HG03460 (cell line): ENCODE results near the gene FBLN1.

Source experiments
- ATAC-seq: cut with Tn5 transposase; IDR thresholded peaks from one replicate; pipeline ENCODE4 v1.9.1; 2021; ENCODE audit not compliant: unreplicated experiment

FBLN1 gene

DNA sequence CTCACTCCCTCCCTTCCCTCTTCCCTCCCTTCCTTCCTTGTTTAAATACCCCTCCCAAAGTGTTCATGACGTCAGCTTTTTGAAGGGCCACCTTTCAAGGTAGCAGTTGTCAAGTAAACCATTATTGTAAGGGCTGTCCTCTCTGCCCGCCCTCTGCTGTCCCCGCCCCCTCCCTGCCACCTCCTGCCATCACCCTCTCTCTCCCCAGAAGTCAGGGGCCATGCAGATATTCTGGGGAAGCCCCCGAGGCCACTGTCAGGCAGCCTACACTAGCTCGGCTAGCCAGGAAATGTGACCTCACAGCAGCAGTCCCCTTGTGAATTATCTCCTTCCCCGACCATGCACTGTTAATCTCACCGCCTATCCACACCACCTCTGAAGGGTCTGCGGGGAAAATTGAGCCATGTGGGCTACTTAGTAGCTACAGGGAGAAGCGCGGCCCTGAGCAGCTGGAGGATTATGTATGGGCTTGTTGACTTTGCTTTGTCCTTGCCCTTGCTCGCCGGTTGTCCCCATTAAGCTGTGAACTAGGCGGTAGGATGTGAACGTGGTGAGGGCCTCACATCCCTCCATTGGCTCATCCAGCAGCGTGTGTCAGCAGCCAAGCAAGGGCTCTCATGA lies 126.9 kb downstream of the FBLN1 start:
- ATAC-seq, result no peak

DNA sequence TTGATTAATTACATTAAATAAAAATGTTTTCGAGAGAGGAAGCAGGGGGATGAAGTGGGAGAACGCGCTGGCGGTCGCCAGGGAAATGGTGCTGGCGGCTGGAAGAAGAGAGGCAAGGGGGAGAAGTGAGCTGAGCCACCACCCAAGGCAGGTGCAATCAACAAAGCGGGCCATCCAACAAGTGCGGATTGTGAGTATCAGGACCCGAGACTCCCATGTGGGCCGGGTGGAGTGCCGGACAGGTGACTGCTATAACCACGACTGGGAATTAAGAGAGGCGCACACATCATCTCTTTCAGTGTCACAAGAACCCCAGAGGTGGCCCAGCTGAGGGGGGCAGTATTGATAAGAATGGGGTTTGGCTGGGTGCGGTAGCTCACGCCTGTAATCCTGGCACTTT lies 127.8 kb downstream of the FBLN1 start:
- no peak for ATAC-seq

DNA sequence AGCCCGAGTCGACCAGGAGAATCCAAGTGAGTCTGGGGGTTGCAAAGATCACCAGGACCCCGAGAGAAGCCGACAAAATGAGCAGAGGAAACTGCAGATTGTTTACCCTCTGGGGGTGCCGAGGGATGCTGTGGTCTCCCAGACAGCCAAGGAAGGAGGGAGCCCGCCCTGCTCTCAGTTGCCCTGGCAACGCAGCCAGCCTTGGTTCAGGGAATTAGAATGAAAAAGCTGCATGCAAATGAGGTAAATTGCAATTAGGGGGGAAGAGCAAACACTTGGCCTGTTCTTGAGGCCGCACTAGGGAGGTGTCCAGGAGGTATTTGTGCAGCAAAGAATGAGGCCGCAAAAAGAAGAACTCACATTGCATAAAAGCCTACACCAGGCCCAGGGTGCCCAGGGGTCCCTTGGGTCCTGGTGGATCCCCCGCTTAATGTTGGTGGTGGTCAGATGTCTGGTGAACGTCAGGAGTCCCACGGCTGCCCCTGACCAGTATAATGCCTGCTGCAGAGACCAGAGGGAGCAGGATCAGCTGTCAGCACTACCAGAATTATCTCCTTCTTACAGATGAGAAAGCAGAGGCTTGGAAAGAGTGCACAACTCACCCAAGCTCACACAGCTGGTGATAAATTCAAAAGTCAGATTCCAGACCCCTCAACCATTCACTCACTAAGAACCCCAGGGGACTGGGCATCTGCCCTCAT lies 128.6 kb downstream of the FBLN1 start:
- no peak for ATAC-seq

DNA sequence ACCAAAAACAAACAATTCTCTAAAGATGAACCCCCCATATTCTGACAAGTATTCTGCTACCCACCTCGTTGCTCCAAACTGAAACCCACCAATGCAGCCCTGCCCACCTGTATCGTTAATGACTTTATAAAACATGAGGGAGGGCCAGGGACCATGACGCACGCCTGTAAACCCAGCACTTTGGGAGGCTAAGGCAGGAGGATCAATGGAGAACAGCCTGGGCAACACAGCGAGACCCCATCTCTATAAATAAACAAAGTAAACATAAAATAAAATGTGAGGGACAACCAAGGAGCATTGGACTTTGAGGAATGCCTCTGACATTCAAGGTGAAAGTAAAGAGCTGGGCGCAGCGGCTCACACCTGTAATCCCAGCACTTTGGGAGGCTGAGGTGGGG lies 129.2 kb downstream of the FBLN1 start:
- ATAC-seq, result no peak

DNA sequence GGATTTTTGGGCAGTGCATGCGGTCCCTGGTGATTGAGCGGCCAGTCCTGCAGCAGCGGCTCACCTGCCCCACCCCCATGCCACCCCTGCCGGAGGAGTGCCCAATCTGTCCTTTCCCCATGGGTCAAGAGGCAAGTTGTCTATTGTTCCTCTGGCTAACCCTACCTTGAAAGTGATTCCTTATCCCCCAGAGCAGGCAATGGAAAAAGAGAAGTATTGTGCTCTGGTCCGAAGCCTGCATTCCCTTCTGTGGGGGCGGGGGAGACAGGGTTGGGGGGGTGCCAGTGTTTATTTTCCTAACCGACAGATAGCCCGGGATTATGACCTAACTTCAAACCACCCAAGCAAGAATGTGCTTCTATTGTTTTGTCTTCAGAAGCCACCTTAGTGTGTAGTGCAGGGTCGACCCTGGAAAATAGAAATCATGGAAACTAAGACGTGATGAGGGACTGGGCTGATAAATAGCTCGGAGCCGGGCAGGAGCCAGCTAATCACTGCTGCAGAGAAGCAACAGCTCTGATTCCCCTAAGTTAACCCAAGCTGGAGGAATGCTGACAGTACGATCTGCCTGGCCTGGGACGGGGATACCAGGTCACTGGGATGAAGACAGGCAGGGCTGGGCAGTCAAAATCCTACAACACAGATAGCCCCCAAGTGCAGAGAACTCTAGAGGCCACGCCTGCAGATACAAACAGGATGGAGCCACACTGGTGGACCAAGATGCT lies 130.3 kb downstream of the FBLN1 start:
- no peak for ATAC-seq

DNA sequence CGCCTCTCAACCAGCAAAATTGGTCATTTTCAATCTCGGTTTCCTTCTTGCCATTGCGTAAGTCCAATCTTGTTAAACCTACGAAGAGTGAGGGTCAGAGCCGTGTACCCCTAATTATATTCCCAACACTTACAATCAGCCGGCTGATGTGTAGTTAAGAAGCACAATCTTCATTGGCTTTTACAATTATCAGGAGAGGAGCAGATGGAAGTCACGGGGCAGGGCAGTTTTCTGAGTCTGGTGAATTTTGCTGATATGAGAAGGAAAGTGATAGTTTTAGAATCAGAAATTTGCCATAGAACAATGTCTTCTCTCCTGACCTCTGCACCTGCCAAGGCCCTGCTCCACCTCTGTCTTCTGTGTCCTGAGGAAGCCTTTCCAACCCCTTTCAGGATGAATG lies 134.0 kb downstream of the FBLN1 start:
- ATAC-seq, result no peak

DNA sequence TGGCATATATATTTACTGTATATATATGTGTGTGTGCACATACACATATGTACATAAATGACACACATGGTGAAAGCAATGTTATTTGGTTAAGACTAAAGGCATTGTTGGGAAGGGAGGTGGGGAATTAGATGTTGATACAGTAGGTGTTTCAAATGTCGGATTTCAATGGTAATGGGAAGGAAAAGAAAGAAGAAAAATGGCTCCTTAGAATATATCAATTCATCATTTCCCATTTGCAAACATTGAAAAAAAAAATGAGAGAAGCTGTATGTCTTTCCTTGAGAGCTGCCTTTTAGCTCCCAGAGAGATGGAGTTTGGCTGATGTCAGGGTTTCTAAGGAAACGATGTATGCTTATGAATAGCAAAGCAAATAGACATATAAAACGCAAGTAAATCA lies 135.5 kb downstream of the FBLN1 start:
- ATAC-seq, result no peak

DNA sequence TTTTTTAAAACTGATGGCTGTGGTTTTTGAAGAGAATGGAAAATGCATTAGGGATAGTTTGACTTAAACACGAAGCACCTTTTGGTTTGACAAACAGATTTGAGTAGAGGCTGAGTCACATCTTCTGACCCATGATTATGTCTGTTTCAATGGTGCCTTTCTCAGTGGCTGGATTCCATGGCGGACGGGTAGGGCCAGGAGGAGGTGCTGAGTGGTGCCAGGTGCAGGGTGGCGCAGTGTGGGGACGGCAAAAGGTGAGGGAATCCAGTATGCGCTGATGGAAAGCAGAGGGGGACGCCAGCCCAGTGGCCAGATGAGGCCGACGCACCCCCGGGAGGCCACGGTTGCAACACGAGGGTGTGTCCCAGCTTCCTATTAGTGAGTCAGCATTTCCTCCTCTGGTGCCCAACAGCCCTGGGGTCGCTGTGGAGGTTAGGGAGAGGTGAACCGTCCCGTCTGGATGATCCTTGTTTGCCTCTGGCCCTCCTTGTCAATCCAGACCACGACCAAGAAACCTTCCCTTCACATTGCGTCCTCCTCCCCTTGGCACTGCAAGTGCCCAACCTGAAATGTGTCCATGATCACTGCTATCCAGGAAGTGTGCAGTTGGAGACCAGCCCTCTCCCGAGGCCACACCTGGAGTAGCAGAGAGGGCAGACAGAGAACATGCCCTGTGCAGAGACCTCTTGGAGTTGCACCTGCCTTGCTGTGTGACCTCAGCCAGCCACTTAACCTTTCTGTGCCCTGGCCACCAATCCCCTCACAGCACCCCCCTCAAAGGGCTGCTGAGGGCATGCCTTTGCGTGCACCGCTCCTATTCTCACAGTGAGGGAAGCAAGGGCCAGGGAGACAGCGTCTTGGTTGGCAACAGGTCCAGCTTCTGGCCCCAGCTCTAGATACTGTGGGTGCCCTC lies 136.4 kb downstream of the FBLN1 start:
- no peak for ATAC-seq

DNA sequence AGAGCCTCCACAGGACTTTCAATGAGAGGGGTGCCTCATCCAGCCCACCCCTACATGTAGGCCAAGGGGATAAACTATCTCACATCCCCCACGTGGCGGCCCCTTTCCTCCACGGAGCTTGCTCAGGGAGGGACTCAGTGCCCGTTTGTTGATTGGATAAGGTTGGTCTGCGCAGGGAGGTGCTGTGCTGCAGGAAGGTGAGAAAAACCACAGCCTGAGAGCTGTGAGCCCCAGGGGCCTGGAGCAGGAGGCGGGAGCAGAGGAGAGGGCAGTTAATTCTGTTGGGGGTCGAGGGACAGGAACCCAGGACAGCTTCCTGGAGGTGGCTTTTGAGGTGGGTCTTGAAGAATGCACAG lies 137.0 kb downstream of the FBLN1 start:
- no peak for ATAC-seq

DNA sequence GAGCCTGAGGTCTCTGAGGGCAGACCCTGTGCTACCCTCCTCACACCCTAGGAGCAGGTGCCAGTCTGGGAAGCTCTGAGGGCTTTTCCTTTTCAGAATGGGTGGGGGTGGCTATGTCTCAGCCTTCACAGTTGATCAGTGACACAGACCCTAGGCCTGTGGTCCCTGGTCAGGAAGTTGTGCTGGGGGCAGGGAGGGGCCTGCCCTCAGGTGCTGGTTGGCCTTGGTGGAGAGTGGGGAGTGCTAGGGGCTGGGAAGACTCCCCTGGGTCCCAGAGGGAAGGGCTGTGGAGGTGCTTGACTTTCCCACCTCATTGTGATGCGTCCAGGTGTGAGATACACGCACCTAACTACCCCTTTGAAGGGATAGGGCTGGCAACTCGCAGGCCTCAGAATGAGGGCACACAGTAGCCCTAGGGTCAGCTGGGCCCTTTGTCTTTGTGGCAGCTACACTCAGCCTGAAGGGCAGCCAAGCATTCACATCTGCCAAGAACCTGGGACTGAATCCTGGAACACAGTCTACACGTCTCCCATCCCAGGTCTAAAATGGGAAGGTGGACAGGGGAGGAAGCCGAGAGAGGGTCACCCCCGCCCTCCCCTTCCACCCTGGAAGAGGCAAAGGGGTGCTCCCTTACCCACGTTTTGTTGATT lies 137.7 kb downstream of the FBLN1 start:
- no peak for ATAC-seq

DNA sequence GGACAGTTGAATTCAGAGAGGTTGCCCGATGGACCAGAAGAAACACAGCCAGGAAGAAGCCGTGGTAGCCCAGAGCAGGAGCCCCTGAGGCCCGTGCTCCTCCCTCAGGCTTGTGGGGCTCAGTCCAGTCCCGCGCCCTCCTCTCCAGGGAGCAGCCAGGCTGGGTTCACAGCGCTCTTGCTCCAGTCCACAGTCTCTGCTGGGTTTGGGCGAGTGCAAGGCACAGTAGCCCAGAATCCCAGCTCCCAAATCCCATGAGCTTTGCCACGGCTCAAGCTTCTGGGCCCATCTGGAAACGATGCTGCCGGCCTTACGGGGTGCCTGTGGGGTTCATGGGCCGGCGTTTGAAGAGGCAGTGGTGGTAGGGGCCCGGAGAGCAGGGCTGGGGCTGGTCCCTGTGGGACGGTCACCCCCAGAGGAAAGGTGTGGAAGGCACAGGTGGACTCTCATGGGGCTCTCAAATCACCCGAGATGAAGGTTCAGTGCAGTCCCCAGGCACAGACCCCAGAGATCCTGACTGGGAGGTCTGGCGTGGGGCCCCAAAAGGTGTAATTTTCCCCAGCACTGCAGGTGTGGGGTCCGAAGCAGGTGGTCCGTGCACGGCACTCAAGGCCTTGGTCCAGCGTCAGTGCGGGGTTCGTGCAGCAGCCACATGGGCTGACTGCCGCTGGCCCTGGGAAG lies 138.4 kb downstream of the FBLN1 start:
- ATAC-seq, result no peak

DNA sequence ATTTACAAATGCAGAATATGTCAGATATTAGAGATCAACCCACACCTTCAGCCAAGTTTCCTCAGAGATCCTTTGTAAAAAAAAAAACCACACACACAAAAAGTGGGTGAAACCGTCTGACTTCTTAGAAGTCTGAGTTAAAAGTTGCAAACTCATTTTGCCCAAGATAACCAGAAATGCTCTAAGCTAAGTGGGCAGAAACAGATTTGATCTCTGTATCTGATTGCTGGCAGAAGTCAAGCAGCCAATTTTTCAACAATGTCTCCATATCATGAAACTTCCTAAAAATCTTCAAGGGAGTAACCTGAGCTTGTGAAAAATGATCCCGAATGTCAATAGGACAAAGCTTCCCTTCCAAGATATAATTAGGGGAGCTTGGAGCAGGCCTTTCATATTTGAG lies 140.3 kb downstream of the FBLN1 start:
- no peak for ATAC-seq

DNA sequence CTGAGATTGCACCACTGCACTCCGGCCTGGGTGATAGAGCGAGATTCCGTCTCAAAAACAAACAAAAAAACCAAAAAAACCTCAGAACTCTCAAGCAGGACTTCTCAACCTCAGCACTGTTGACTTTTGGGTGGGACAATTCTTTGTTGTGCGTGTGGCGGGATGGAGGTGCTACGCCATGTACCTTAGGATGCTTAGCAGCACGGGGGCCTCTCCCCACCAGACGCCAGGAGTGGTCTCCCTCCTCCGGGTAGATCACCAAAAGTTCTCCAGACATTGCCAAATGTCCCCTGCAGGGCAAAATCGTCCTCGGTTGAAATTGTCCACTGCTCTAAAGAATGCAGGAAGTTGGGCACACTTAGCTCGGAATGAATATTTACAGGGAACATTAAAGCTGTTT lies 142.0 kb downstream of the FBLN1 start:
- ATAC-seq, result no peak

DNA sequence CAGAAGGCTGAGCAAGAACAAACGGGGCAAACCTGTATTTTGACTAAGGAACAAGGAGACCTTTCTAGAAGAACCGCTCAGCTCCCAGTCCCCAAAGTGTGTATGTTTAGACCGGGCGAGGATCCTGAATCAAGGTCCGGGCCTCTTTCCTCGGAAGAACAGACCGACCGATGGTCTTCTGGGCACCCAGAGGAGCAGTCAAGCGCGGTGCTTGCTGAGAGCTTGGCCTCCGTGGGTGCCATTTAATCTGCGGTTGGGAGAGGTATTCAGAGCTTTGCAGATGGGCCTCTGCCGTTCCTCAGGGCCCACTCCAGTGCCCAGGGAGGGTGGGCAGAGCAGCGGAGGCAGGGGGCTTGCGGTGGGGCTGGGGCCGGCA lies 142.5 kb downstream of the FBLN1 start:
- no peak for ATAC-seq

DNA sequence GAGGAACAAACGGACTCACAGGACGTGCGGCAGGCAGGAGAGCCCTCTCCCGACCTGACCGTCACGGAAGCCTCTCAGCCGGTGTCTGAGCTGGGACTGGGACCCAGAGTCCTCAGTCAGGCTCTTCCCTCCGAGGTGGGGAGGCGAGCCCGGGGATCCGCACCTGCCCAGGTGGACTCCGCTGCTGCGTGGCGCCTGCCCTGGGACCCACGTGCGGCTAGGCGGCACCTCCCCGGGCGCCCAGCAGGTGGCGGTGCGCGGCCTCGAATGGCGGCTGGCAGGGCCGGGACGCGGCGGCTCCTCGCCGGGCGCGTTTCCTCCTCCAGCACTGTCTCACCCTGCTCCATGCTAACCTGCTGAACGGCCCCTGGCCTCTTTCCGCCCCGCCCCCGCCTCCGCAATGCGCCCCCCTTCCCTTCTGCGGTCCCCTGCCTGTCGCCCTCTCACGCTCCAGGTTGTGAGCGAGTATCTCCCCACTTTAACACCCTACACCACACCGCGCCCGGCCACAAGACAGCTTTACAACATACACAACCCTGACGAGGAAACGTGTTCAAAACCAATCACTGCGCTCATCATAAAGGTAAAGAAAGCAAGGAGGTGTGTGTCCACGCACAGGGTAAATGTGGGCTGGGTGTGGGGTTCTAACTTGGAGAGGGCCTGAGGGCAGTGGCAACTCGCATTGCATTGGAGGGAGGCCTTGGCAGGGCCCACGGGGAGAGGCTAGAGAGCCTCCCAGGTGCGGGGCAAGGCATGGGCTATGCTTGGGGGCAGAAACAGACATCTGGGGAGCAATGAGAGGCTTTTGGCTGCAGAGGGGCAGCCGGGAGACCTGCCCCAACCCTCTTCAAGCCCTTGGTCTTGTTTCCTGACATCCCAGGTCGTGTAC lies 143.1 kb downstream of the FBLN1 start:
- no peak for ATAC-seq

DNA sequence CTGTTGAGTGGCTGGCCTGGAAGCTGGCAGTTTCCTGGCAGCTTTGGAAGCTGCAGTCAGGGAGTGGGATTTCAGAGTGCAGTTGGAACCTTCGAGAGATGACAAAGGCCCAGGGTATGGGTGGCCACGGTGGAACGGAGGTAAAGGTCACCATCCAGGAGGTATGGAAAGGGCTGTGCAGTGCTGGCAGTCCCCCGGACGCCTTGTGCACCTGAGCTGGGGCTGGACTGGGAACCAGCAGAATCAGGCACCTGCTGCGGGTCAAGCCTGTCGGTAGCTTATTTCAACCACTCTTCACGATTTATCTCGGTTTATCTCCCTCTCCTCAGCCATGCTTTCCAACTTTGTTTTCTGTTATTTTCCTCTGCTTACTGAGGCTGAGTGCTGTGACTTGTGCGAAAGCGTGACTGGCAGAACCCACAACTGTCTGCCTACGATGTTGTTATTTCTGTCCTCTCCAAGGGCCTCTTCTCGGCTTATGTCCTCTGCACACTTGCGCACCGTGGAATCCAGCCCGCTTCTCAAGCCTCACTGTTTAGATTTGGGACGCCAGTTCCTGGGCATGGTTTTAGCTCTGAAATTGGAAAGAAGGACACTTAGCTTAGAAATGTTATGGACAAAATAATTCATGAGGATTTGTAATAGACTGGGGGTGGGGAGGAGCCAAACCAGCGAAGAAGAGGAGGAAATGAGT lies 145.0 kb downstream of the FBLN1 start:
- ATAC-seq, result no peak

DNA sequence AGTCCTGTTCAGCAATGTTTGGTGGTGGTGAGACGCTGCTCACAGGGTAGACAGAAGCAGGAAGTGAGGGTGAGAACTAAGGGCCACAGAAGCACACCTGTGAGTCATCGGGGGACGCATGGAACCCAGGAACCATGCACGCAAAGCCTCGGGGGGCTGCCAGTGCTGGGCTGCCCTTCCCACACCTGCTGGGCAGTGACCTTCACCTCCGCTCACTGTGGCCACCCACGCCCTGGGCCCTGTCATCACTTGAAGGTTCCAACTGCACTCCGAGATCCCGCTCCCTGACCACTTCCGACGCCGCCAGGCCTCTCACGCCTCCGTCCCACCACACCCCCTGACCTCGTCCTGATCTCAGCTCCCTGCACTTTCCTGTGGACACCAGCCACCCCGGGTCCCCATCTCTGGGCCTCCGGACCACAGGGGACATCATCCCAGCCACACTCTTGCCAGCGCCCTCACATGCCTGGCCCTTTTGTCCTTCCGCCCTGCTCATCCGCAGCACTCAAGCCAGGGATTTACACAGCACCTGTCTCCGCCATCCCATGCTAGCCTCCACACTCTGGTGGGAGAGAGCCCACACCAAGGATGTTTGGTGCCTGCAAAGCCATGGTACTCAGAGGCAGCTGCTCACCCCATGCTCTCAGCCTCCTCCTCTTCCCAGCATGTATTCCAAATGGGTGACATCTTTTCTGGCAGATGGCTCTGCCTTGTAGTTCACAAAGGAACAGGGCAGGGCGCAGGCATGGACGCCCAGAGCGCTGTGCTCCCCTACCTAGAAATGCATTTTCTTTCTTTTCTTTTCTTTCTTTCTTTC lies 145.8 kb downstream of the FBLN1 start:
- no peak for ATAC-seq

DNA sequence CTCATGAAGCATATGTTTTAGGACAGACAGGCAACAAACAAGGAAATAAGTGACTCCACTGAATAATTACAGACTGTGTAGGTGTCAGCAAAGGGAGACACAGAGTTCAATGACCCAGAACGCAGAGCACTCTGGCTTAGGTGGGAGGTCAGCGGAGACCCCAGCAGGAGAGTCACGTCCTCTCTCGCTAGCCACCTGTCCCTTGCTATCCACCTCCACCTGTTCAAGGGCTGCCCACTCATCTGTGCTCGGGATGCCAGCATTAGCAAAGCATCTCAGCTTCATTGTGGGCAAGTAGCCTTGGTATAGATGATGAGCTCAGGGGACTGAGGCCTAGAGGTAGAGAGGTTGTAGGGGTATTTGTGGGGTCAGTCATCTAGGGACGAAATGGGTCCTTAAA lies 147.1 kb downstream of the FBLN1 start:
- no peak for ATAC-seq
